Activated naive CD8-positive, alpha-beta T cell (primary cell): ENCODE measurements around the gene JMY.

Source experiments
- H3K27ac Mint-ChIP-seq: one replicate; pipeline ENCODE4 v1.8.0; 2021; ENCODE audit warnings: mixed read lengths
- H3K27me3 Mint-ChIP-seq: one replicate; pipeline ENCODE4 v1.8.0; 2021; ENCODE audit warnings: mixed read lengths
- H3K36me3 Mint-ChIP-seq: one replicate; pipeline ENCODE4 v1.8.0; 2021; ENCODE audit warnings: mixed read lengths
- H3K4me1 Mint-ChIP-seq: one replicate; pipeline ENCODE4 v1.8.0; 2021; ENCODE audit warnings: low read depth, mixed read lengths
- H3K4me3 Mint-ChIP-seq: one replicate; pipeline ENCODE4 v1.8.0; 2021; ENCODE audit warnings: mild to moderate bottlenecking, mixed read lengths
- H3K9me3 Mint-ChIP-seq: one replicate; pipeline ENCODE4 v1.8.0; 2021; ENCODE audit warnings: low read depth, mixed read lengths

The JMY gene

DNA sequence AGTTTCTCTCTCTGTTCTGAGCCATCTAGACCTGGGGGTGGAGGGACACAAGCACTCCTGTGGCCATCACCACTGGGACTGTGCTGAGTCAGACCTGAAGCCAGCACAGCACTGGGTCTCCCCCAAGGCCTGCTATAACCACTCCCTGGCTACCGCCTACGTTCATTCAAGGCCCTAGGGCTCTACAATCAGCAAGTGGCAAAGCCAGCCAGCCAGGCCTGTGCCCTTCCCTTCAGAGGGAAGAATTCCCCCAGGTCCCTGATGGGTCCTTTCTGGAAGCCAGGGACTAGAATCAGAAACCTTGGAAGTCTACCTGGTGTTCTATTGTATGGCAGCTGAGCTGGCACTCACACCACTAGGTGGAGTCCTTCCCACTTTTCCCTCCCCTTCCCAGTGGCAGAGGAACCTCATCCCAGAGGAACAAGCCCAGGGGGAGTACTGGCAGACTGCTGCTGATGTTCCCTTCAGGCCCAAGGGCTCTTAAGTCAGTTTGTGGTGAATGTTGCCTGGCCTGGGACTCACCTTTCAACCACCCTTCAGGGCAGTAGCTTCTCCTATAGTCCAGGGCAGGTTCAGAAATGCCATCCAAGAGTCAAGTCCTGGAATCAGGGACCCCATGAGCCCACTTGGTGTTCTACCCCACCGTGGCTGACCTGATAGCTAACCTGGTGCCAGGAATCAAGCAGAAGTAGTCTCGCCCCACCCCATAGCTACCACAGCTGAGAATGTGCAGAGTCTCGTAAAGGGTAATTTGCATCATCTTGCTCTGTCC, 20.0 kb downstream of the JMY start:
- H3K36me3 Mint-ChIP-seq, result peaks cover 12% of the 10 kb centered on the region
- H3K27ac Mint-ChIP-seq, result no peak overlapping the region
- H3K4me1 Mint-ChIP-seq, result peaks cover 54% of the 10 kb centered on the region
- no peaks in the 10 kb centered on the region for H3K9me3 Mint-ChIP-seq
- no peaks in the 10 kb centered on the region for H3K27me3 Mint-ChIP-seq
- no peak overlapping the region for H3K4me3 Mint-ChIP-seq

DNA sequence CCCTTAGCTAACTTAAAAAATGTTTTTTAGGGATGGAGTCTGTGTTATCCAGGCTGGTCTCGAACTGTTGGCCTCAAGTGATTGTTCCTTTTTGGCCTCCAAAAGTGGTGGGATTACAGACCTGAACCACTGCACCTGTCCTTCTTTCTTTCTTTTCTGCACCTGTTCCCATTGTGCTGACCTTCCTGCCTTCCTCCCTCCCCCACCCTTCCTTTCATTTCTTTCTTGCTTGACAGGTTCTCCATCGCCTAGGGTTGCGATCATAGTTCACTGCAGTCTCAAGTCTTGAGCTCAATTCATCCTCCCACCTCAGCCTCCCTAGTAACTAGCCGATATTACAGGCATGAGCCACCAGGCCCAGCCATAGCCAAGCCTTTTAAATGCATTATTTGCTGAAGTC, 20.6 kb downstream of the JMY start:
- no peak overlapping the region for H3K4me3 Mint-ChIP-seq
- no peaks in the 10 kb centered on the region for H3K9me3 Mint-ChIP-seq
- no peak overlapping the region for H3K27ac Mint-ChIP-seq
- H3K4me1 Mint-ChIP-seq, result peaks cover 56% of the 10 kb centered on the region
- no peaks in the 10 kb centered on the region for H3K27me3 Mint-ChIP-seq
- peaks cover 12% of the 10 kb centered on the region for H3K36me3 Mint-ChIP-seq

GRCh38 chr5:79257314-79257713, 21.4 kb downstream of the JMY start:
- no peak overlapping the region for H3K4me3 Mint-ChIP-seq
- peaks cover 59% of the 10 kb centered on the region for H3K4me1 Mint-ChIP-seq
- no peak overlapping the region for H3K27ac Mint-ChIP-seq
- no peaks in the 10 kb centered on the region for H3K27me3 Mint-ChIP-seq
- H3K36me3 Mint-ChIP-seq, result peaks cover 8% of the 10 kb centered on the region
- no peaks in the 10 kb centered on the region for H3K9me3 Mint-ChIP-seq

GRCh38 chr5:79258801-79259200, 22.9 kb downstream of the JMY start:
- Mint-ChIP-seq H3K4me3 (no peak overlapping the region), H3K9me3 (no peaks in the 10 kb centered on the region), H3K27me3 (no peaks in the 10 kb centered on the region), H3K36me3 (peaks cover 4% of the 10 kb centered on the region), H3K4me1 (peaks cover 57% of the 10 kb centered on the region), H3K27ac (no peak overlapping the region)

- Mint-ChIP-seq H3K4me3 (no peak overlapping the region), H3K9me3 (no peaks in the 10 kb centered on the region), H3K4me1 (peaks cover 54% of the 10 kb centered on the region), H3K36me3 (peaks cover 4% of the 10 kb centered on the region), H3K27ac (no peak overlapping the region), H3K27me3 (no peaks in the 10 kb centered on the region)
Measured at GRCh38 chr5:79259383-79259782, 23.5 kb downstream of the JMY start.

DNA sequence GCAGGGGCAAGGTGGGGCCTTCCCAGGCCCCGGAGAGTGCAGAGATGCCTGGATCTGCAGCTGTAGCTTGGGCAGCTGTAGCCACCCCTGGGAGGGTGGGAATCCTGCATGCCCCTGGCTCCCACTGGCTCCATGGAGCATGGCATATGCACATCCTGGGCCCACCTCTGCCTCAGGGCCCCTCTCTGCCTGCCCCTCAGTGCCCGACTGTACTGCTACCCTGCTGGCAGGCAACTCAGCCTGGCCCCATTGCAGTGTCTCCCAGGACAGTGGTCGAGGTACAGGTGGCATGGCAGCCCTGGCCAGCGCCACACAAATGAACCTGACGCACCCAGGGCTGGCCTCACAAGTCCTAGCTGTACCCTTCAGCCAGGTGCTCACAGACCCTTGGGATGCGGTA, 23.9 kb downstream of the JMY start:
- no peaks in the 10 kb centered on the region for H3K9me3 Mint-ChIP-seq
- no peak overlapping the region for H3K27ac Mint-ChIP-seq
- H3K4me3 Mint-ChIP-seq, result no peak overlapping the region
- no peaks in the 10 kb centered on the region for H3K27me3 Mint-ChIP-seq
- peaks cover 50% of the 10 kb centered on the region for H3K4me1 Mint-ChIP-seq
- H3K36me3 Mint-ChIP-seq, result peaks cover 4% of the 10 kb centered on the region

GRCh38 chr5:79261897-79262296, 26.0 kb downstream of the JMY start:
- Mint-ChIP-seq H3K27me3 (no peaks in the 10 kb centered on the region), H3K36me3 (no peaks in the 10 kb centered on the region), H3K9me3 (no peaks in the 10 kb centered on the region), H3K4me3 (no peak overlapping the region), H3K27ac (peak overlapping the region; percentile 46), H3K4me1 (peaks cover 46% of the 10 kb centered on the region)

DNA sequence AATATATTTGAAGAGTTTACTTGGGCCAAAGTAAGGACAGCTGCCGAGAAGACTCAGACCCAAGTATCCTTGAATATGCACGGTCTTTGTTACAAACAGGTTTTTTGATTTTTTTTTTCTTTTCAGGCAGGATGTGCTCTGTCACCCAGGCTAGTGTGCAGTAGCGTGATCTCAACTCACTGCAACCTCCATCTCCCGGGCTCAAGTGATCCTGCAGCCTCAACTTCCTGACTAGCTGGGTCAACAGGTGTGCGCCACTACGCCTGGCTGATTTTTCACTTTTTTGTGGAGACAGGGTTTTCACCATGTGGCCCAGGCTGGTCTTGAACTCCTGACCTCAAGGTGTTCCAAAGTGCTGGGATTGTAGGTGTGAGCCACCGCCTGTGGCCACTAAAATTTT, 27.4 kb downstream of the JMY start:
- Mint-ChIP-seq H3K27ac (peak overlapping the region; percentile 69), H3K4me1 (peaks cover 47% of the 10 kb centered on the region), H3K4me3 (no peak overlapping the region), H3K27me3 (no peaks in the 10 kb centered on the region), H3K36me3 (no peaks in the 10 kb centered on the region), H3K9me3 (no peaks in the 10 kb centered on the region)

DNA sequence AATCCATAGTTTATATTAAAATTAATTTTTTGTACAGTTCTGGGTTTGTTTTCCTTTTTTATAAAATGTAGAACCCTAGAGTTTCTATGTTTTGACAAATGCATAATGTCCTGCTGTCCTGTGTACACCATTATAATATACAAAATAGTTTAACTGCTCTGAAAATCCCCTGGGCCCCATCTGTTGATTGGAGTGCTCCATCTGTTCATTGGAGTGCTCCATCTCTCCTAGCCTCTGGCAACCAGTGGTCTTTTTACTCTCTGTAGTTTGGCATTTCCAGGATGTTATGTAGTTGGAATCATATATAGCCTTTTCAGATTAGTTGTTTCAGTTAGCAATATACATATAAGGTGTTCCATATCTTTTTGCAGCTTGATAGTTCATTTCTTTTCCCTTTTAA, 31.2 kb downstream of the JMY start:
- Mint-ChIP-seq H3K27me3 (no peaks in the 10 kb centered on the region), H3K27ac (no peak overlapping the region), H3K9me3 (no peaks in the 10 kb centered on the region), H3K4me3 (no peak overlapping the region), H3K36me3 (peaks cover 4% of the 10 kb centered on the region), H3K4me1 (peaks cover 47% of the 10 kb centered on the region)

DNA sequence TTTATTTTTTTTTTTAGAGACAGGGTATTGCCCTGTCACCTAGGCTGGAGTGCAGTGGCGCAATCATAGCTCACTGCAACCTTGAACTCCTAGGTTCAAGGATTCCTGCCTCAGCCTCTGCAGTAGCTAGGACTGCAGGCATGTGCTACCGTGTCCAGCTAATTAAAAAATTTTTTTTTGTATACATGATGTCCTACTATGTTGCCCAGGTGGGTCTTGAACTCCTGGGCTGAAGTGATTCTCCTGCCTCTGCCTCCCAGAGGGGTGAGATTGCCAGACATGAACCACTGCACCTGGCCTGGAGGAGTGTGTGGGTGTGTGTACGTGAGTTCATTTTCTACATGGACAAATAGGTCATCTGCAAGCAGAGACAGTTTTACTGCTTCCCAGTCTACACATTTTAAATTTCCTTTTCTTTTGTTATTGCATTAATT, 33.8 kb downstream of the JMY start:
- Mint-ChIP-seq H3K36me3 (peaks cover 12% of the 10 kb centered on the region), H3K9me3 (no peaks in the 10 kb centered on the region), H3K27ac (no peak overlapping the region), H3K4me3 (no peak overlapping the region), H3K4me1 (peaks cover 43% of the 10 kb centered on the region), H3K27me3 (no peaks in the 10 kb centered on the region)

GRCh38 chr5:79273341-79273740, 37.4 kb downstream of the JMY start:
- H3K36me3 Mint-ChIP-seq, result peaks cover 15% of the 10 kb centered on the region
- peaks cover 37% of the 10 kb centered on the region for H3K4me1 Mint-ChIP-seq
- no peaks in the 10 kb centered on the region for H3K27me3 Mint-ChIP-seq
- no peak overlapping the region for H3K4me3 Mint-ChIP-seq
- no peak overlapping the region for H3K27ac Mint-ChIP-seq
- no peaks in the 10 kb centered on the region for H3K9me3 Mint-ChIP-seq

GRCh38 chr5:79284846-79285245, 48.9 kb downstream of the JMY start:
- Mint-ChIP-seq H3K4me3 (no peak overlapping the region), H3K27ac (no peak overlapping the region), H3K4me1 (peaks cover 20% of the 10 kb centered on the region), H3K9me3 (no peaks in the 10 kb centered on the region), H3K27me3 (no peaks in the 10 kb centered on the region), H3K36me3 (peaks cover 27% of the 10 kb centered on the region)

- Mint-ChIP-seq H3K4me3 (no peak overlapping the region), H3K27me3 (no peaks in the 10 kb centered on the region), H3K27ac (no peak overlapping the region), H3K4me1 (peaks cover 20% of the 10 kb centered on the region), H3K9me3 (no peaks in the 10 kb centered on the region), H3K36me3 (peaks cover 23% of the 10 kb centered on the region)
Measured at GRCh38 chr5:79285285-79285684, 49.4 kb downstream of the JMY start.

- H3K9me3 Mint-ChIP-seq, result no peaks in the 10 kb centered on the region
- H3K27ac Mint-ChIP-seq, result no peak overlapping the region
- H3K4me1 Mint-ChIP-seq, result peaks cover 20% of the 10 kb centered on the region
- no peak overlapping the region for H3K4me3 Mint-ChIP-seq
- H3K36me3 Mint-ChIP-seq, result peaks cover 20% of the 10 kb centered on the region
- no peaks in the 10 kb centered on the region for H3K27me3 Mint-ChIP-seq
Measured at GRCh38 chr5:79285833-79286232, 49.9 kb downstream of the JMY start.

- Mint-ChIP-seq H3K36me3 (peaks cover 13% of the 10 kb centered on the region), H3K27me3 (no peaks in the 10 kb centered on the region), H3K27ac (no peak overlapping the region), H3K4me1 (peaks cover 20% of the 10 kb centered on the region), H3K4me3 (no peak overlapping the region), H3K9me3 (no peaks in the 10 kb centered on the region)
Measured at GRCh38 chr5:79287380-79287779, 51.4 kb downstream of the JMY start.

DNA sequence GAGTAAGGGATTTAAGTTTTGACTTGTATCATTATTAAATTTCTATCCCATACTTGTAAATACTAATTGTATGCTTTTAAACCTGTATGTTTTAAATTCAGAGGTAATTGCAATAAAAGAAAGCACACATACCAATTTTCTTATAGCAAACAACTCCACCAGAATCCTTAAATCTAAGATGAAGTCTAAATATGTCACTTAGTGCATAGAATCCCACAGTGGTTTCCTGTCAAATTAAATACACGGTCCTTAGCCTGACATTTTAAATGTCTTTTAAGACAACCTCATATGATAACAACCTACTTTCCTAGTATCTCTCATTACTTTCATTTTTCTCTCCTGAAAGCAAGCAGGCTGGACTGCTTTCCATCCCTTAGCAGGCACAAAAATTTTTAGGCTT, 52.0 kb downstream of the JMY start:
- Mint-ChIP-seq H3K9me3 (no peaks in the 10 kb centered on the region), H3K36me3 (peaks cover 10% of the 10 kb centered on the region), H3K4me3 (no peak overlapping the region), H3K4me1 (peaks cover 18% of the 10 kb centered on the region), H3K27ac (no peak overlapping the region), H3K27me3 (no peaks in the 10 kb centered on the region)
